Measurements from ENCODE around the gene LRRC73.

- TF ChIP-seq CTCF (IDR thresholded peaks at IDR 0.05 in 8 of 11, conservative IDR thresholded peaks at IDR 0.05 in 3 of 11), result no peak
- TF ChIP-seq POLR2AphosphoS5 (IDR thresholded peaks at IDR 0.05), result no peak
- no peak for TF ChIP-seq POLR2A (IDR thresholded peaks at IDR 0.05)
These were observed 1.5 kb downstream of the LRRC73 start for GRCh38 chr6:43508481-43509141.

Data from spleen (tissue), 7 donors.